K562 (cell line): ENCODE measurements around the gene RGS3. TPM values are rescaled to one million over a fixed set of nuclear protein-coding genes. Genes with fewer than 3 reads are reported as not detected.

Experiments
- ATAC-seq: fragments of 200-7000 bp; cut with Tn5 transposase; 3 replicates; pipeline ENCODE4 v1.9.1; 2020; ENCODE audit warnings: moderate library complexity
- BruUV-seq: library from RNA; stranded (reverse); fragments of 400-500 nt; replicated peaks from 2 replicates; lab custom pipeline; 2021; lab: Mats Ljungman, UMichigan
- CTCF ChIA-PET: fragments of 300-600 bp; formaldehyde crosslinking; extraction: SDS; loops from one replicate; lab custom pipeline; 2021; ENCODE audit warnings: low intra/inter-chr PET ratio; lab: Yijun Ruan, JAX
- POLR2A ChIA-PET: fragments of 300-600, 350-650 bp; sonication (Branson Sonifier 250); formaldehyde crosslinking; extraction: SDS; loops from one replicate; lab custom pipeline; 2021; ENCODE audit warnings: antibody characterized with exemption, inconsistent platforms; lab: Yijun Ruan, JAX
- DNase-seq, 4 experiments: peaks; one replicate each; pipeline versions ENCODE4 v3.0.0 to v3.0.0-alpha.2; 2011 to 2018; ENCODE audit warnings: low spot score in 3 of 4, mixed read lengths in 3 of 4; ENCODE audit errors: extremely low read depth in 1 of 4
- FAIRE-seq: peaks from 2 replicates; lab custom pipeline; 2011; peaks lifted over from hg19 to GRCh38; lab: Jason Lieb, UNC
- H2AFZ ChIP-seq: 2 replicates; pipeline ENCODE4 v1.6.0; 2011; ENCODE audit warnings: low read depth, low read length, control low read depth, inconsistent platforms
- H3K27ac ChIP-seq: fragments of 200-600 bp; 3 replicates; pipeline ENCODE4 v1.8.0; 2011; ENCODE audit warnings: low read depth, mild to moderate bottlenecking, control low read depth, inconsistent platforms, low read length, moderate library complexity, mixed read lengths; ENCODE audit errors: extremely low read depth
- H3K27me3 ChIP-seq, 2 experiments: fragments of 300-600 bp in 1 of 2; 2 replicates in 1 of 2; 3 replicates in 1 of 2; pipeline versions ENCODE4 v1.6.0 to v1.8.0; 2011; ENCODE audit warnings: inconsistent platforms in 2 of 2, low read length in 2 of 2, mild to moderate bottlenecking in 1 of 2, mixed read lengths in 1 of 2, moderate library complexity in 1 of 2; ENCODE audit not compliant: control insufficient read depth in 2 of 2, insufficient read depth in 2 of 2
- H3K36me3 ChIP-seq: fragments of 300-600 bp; 3 replicates; pipeline ENCODE4 v1.8.0; 2011; ENCODE audit warnings: mild to moderate bottlenecking, low read length, inconsistent platforms; ENCODE audit not compliant: control insufficient read depth, insufficient read depth
- H3K4me1 ChIP-seq, 2 experiments: fragments of 200-600 bp in 1 of 2; replicated peaks in 1 of 2; 2 replicates in 1 of 2; 3 replicates in 1 of 2; pipeline versions ENCODE4 v1.5.1 to v1.8.0; 2011; ENCODE audit warnings: inconsistent platforms in 2 of 2, low read length in 2 of 2, mild to moderate bottlenecking in 1 of 2, mixed read lengths in 1 of 2, moderate library complexity in 1 of 2; ENCODE audit not compliant: control insufficient read depth in 2 of 2, insufficient read depth in 2 of 2
- H3K4me2 ChIP-seq: 2 replicates; pipeline ENCODE4 v1.6.1; 2011; ENCODE audit warnings: low read length, control low read depth, inconsistent platforms, mixed read lengths; ENCODE audit not compliant: insufficient read depth
- H3K4me3 ChIP-seq: fragments of 200-600 bp; sonication (generic), shearing (Covaris generic); 2 replicates; pipeline ENCODE4 v1.5.1; 2016; ENCODE audit warnings: control low read depth, inconsistent platforms
- H3K79me2 ChIP-seq: fragments of 200-600 bp; 3 replicates; pipeline ENCODE4 v1.8.0; 2011; ENCODE audit warnings: low read length, inconsistent platforms; ENCODE audit not compliant: control insufficient read depth, insufficient read depth
- H3K9ac ChIP-seq, 2 experiments: 2 replicates each; pipeline versions ENCODE4 v1.6.0 to v1.6.1; 2011; ENCODE audit warnings: low read depth in 2 of 2, low read length in 2 of 2, control low read depth in 1 of 2, inconsistent platforms in 1 of 2, mild to moderate bottlenecking in 1 of 2, mixed read lengths in 1 of 2; ENCODE audit not compliant: insufficient read depth in 1 of 2
- H3K9me1 ChIP-seq: one replicate; pipeline ENCODE4 v1.6.0; 2011; ENCODE audit warnings: inconsistent platforms, mild to moderate bottlenecking, low read length, moderate library complexity; ENCODE audit not compliant: control insufficient read depth, insufficient read depth
- H3K9me3 ChIP-seq: replicated peaks from 2 replicates; pipeline ENCODE4 v1.5.1; 2011; ENCODE audit warnings: low read depth, low read length, inconsistent platforms; ENCODE audit not compliant: control insufficient read depth, insufficient read depth
- H4K20me1 ChIP-seq: replicated peaks from 2 replicates; pipeline ENCODE4 v1.6.1; 2011; ENCODE audit warnings: low read length, inconsistent platforms, mixed read lengths; ENCODE audit not compliant: control insufficient read depth, insufficient read depth
- C11orf30 ChIP-seq: fragments of 450-650 bp; IDR thresholded peaks from 2 replicates; pipeline ENCODE4 v1.6.1; 2016; ENCODE audit warnings: low read depth, mild to moderate bottlenecking
- CBX3 ChIP-seq, 2 experiments: IDR thresholded peaks; 1 replicate in 1 of 2; 2 replicates in 1 of 2; pipeline ENCODE4 v1.6.1; 2012; ENCODE audit warnings: inconsistent platforms in 2 of 2, low read length in 2 of 2, borderline replicate concordance in 1 of 2, control low read depth in 1 of 2
- FOXA3 ChIP-seq, 2 experiments: fragments of 450-650 bp in 1 of 2; sonication (generic) in 1 of 2; formaldehyde crosslinking; IDR thresholded peaks in 1 of 2; conservative IDR thresholded peaks in 1 of 2; 2 replicates each; pipeline versions ENCODE4 v1.4.0 to v1.8.0; 2020 to 2022; ENCODE audit warnings: mild to moderate bottlenecking in 2 of 2, missing genetic modification reagents in 1 of 2
- IFI16 ChIP-seq: fragments of 250-450 bp; sonication (Bioruptor Pico); IDR thresholded peaks from 2 replicates; pipeline ENCODE4 v2.1.2; 2022; ENCODE audit warnings: mild to moderate bottlenecking, inconsistent platforms
- MXD1 ChIP-seq: fragments of 250-450 bp; sonication (Bioruptor Pico); IDR thresholded peaks from 2 replicates; pipeline ENCODE4 v1.8.0; 2021; ENCODE audit warnings: borderline replicate concordance, mild to moderate bottlenecking, moderate library complexity; ENCODE audit not compliant: poor library complexity, severe bottlenecking
- PCBP2 ChIP-seq: fragments of 200-400 bp; formaldehyde crosslinking; IDR thresholded peaks from 2 replicates; pipeline ENCODE4 v1.6.1; 2018; ENCODE audit warnings: low read length, low read depth, mild to moderate bottlenecking, moderate library complexity; ENCODE audit not compliant: poor library complexity, severe bottlenecking
- PHF20 ChIP-seq: fragments of 450-650 bp; IDR thresholded peaks from 2 replicates; pipeline ENCODE4 v1.6.1; 2018; ENCODE audit not compliant: partially characterized antibody
- POU5F1 ChIP-seq: fragments of 150-350 bp; IDR thresholded peaks from 2 replicates; pipeline ENCODE4 v1.6.1; 2014; ENCODE audit warnings: borderline replicate concordance, low read length, low read depth, mild to moderate bottlenecking; ENCODE audit not compliant: partially characterized antibody
- TSHZ1 ChIP-seq: fragments of 250-450 bp; sonication (Bioruptor Pico); IDR thresholded peaks from 2 replicates; pipeline ENCODE4 v1.4.0; 2020; ENCODE audit warnings: mild to moderate bottlenecking, moderate library complexity
- ZBTB49 ChIP-seq: sonication (generic); formaldehyde crosslinking; IDR thresholded peaks from 2 replicates; pipeline ENCODE4 v1.8.0; 2022; ENCODE audit warnings: missing genetic modification reagents, mild to moderate bottlenecking, borderline replicate concordance
- ZNF280B ChIP-seq: fragments of 250-450 bp; sonication (Bioruptor Pico); IDR thresholded peaks from 2 replicates; pipeline ENCODE4 v1.5.1; 2021; ENCODE audit warnings: mild to moderate bottlenecking
- WGBS: fragments of 100-300 bp; shearing (Covaris generic); methylation state at CpG from one replicate; pipeline ENCODE4 v1.1.6; 2016; ENCODE audit warnings: low coverage, mixed read lengths; ENCODE audit not compliant: insufficient coverage; ENCODE audit errors: missing lambda C conversion rate; 5-methylcytosine and 5-hydroxymethylcytosine counted together
- in situ Hi-C: fragments of 300-500 bp; cut with MboI; formaldehyde crosslinking; loops from 4 replicates; pipeline ENCODE4 v1.15.0; 2018; ENCODE audit warnings: inconsistent platforms, mixed read lengths
- intact Hi-C: fragments of 100-400 bp; cut with micrococcal nuclease; formaldehyde crosslinking; loops from 2 replicates; pipeline ENCODE4 v1.14.2; 2022
- polyA plus RNA-seq, 8 experiments: library from polyadenylated mRNA; depleted of rRNA in 4 of 8; stranded (reverse) in 5 of 8; unstranded in 3 of 8; fragments of >200 nt; fragmentation: Nextera tagmentation in 2 of 8; fragmentation: Illumina TruSeq in 1 of 8; extraction: Ambion mirVana in 2 of 8; extraction: Trizol in 1 of 8; gene quantifications; 2 replicates each; pipeline versions ENCODE4 v1.2.1 to v1.2.3, GENCODE V29; 2011 to 2014; ENCODE audit warnings: inconsistent platforms in 1 of 8, missing spikeins in 1 of 8
- total RNA-seq, 7 experiments: library from RNA; depleted of rRNA in 6 of 7; stranded (reverse); fragments of >200 nt in 6 of 7; fragmentation: Illumina TruSeq in 2 of 7; extraction: Trizol in 2 of 7; gene quantifications; 2 replicates each; pipeline versions ENCODE4 v1.2.1 to v1.2.3, GENCODE V29; 2011 to 2021; ENCODE audit warnings: low replicate concordance in 1 of 7

The RGS3 gene
- total and polyA plus RNA-seq, 9 of the 15 experiments (the other 6 are each of a cell fraction or from before 2014, with no cell fraction given) = 0.08 to 2.9 (median 0.95) TPM

GRCh38 chr9:113461943-113462342 lies 1.6 kb upstream of the RGS3 start:
- in situ Hi-C loops = no loop called here
- no peak overlapping the region for H3K4me3 ChIP-seq
- H3K4me1 ChIP-seq = peaks cover 0 to 8% of the 10 kb centered on the region in 2 experiments; a peak in 3 of 5 replicates
- no peaks in the 10 kb centered on the region for H3K79me2 ChIP-seq
- intact Hi-C loops = no loop called here
- no peak for FAIRE-seq
- DNase-seq = no peak
- H3K27me3 ChIP-seq = peaks cover 24 to 42% of the 10 kb centered on the region in 2 experiments; a peak in 4 of 5 replicates
- no peaks in the 10 kb centered on the region for H3K36me3 ChIP-seq
- peaks cover 5% of the 10 kb centered on the region; the same call in 1 of the 2 replicates for H4K20me1 ChIP-seq
- ChIA-PET CTCF (interaction anchor here (0.6 kb wide), 1 partner anchor 46 kb away, joined by 3 read pairs; no protein-coding TSS in a partner anchor), POLR2A (interaction anchor here (0.8 kb wide), 1 partner anchor 31 kb away, joined by 3 read pairs; no protein-coding TSS in a partner anchor)
- WGBS = 4% methylated on average over 2 of the region's 4 CpGs
- no peaks in the 10 kb centered on the region for H3K9me3 ChIP-seq
- H3K4me2 ChIP-seq = no peak overlapping the region
- H3K27ac ChIP-seq = no peak overlapping the region
- no peaks in the 10 kb centered on the region for H3K9me1 ChIP-seq
- no TSS peak for BruUV-seq
- no peak for TF ChIP-seq ZBTB49
- no peak for TF ChIP-seq POU5F1
- TF ChIP-seq IFI16 = no peak
- TF ChIP-seq ZNF280B (CRISPR knock-in tag) = no peak
- TF ChIP-seq CBX3 (IDR thresholded peaks at IDR 0.05; ENCODE audit: borderline replicate concordance in 1 of 2, low read length in 2 of 2) = no peak
- no peak for TF ChIP-seq C11orf30
- no peak for TF ChIP-seq PCBP2
- TF ChIP-seq PHF20 = no peak
- no peak for TF ChIP-seq TSHZ1 (CRISPR knock-in tag)
- no peak for TF ChIP-seq FOXA3 (CRISPR knock-in tag; conservative IDR thresholded peaks at IDR 0.05 in 1 of 2, IDR thresholded peaks at IDR 0.05 in 1 of 2)
- TF ChIP-seq MXD1 = no peak
- ATAC-seq = no peak
- H3K9ac ChIP-seq = no peak overlapping the region
- H2AFZ ChIP-seq = no peak overlapping the region
